GM12878 (cell line): ENCODE measurements around the gene OVOL3. TPM values are rescaled to one million over a fixed set of nuclear protein-coding genes. Genes with fewer than 3 reads are reported as not detected.
A peak's percentile ranks its signal among the peaks of the same experiment; 100 is the strongest.

Experiments used
- BCL3 ChIP-seq: IDR thresholded peaks from 2 replicates; pipeline ENCODE4 v1.6.1; 2011; ENCODE audit warnings: borderline replicate concordance, low read depth, mild to moderate bottlenecking, moderate library complexity, low read length; ENCODE audit not compliant: insufficient read depth, poor library complexity, severe bottlenecking
- CBX5 ChIP-seq: sonication (generic); IDR thresholded peaks from 2 replicates; pipeline ENCODE4 v1.6.1; 2016; ENCODE audit warnings: low read depth, moderate library complexity, mild to moderate bottlenecking, inconsistent platforms
- CHD1 ChIP-seq: IDR thresholded peaks from 2 replicates; pipeline ENCODE4 v1.6.1; 2012; ENCODE audit warnings: low read depth, low read length, improper control_type of control experiment
- CREM ChIP-seq: IDR thresholded peaks from 2 replicates; pipeline ENCODE4 v1.6.1; 2014; ENCODE audit warnings: antibody characterized with exemption, low read depth
- CUX1 ChIP-seq: IDR thresholded peaks from 2 replicates; pipeline ENCODE4 v1.6.1; 2012; ENCODE audit warnings: improper control_type of control experiment, low read depth, low read length; ENCODE audit not compliant: insufficient replicate concordance
- FOXK2 ChIP-seq: fragments of 450-650 bp; IDR thresholded peaks from 2 replicates; pipeline ENCODE4 v1.6.1; 2017; ENCODE audit warnings: mild to moderate bottlenecking, moderate library complexity
- MYB ChIP-seq: fragments of 150-350 bp; IDR thresholded peaks from 2 replicates; pipeline ENCODE4 v1.6.1; 2014; ENCODE audit warnings: mild to moderate bottlenecking, low read depth, low read length, borderline replicate concordance
- NBN ChIP-seq: fragments of 450-650 bp; IDR thresholded peaks from 2 replicates; pipeline ENCODE4 v1.6.1; 2016
- NRF1 ChIP-seq: conservative IDR thresholded peaks from 2 replicates; pipeline ENCODE4 v1.6.1; 2011; ENCODE audit warnings: mild to moderate bottlenecking, low read depth, low read length, improper control_type of control experiment
- PBX3 ChIP-seq: IDR thresholded peaks from 2 replicates; pipeline ENCODE4 v1.6.1; 2011; ENCODE audit warnings: mild to moderate bottlenecking, low read depth, low read length, moderate library complexity; ENCODE audit not compliant: insufficient replicate concordance
- PML ChIP-seq: IDR thresholded peaks from 2 replicates; pipeline ENCODE4 v1.6.1; 2012; ENCODE audit warnings: low read length, inconsistent platforms
- RELA ChIP-seq: fragments of 450-650 bp; IDR thresholded peaks from 2 replicates; pipeline ENCODE4 v1.8.0; 2014; ENCODE audit warnings: borderline replicate concordance; ENCODE audit not compliant: partially characterized antibody
- REST ChIP-seq: IDR thresholded peaks from 2 replicates; pipeline ENCODE4 v1.6.1; 2012; ENCODE audit warnings: mild to moderate bottlenecking, low read depth, low read length
- SIX5 ChIP-seq: IDR thresholded peaks from 2 replicates; pipeline ENCODE4 v1.6.1; 2011; ENCODE audit warnings: mild to moderate bottlenecking, low read depth, low read length, moderate library complexity; ENCODE audit not compliant: severe bottlenecking
- WRNIP1 ChIP-seq: IDR thresholded peaks from 2 replicates; pipeline ENCODE4 v1.6.1; 2011; ENCODE audit warnings: low read depth, low read length, improper control_type of control experiment, borderline replicate concordance
- polyA plus RNA-seq, 11 experiments: library from polyadenylated mRNA; depleted of rRNA in 4 of 11; unstranded in 6 of 11; stranded (reverse) in 5 of 11; fragments of >200 nt; fragmentation: Nextera tagmentation in 4 of 11; fragmentation: Illumina TruSeq in 1 of 11; extraction: Ambion mirVana in 4 of 11; extraction: Trizol in 1 of 11; gene quantifications; 1 replicate in 1 of 11; 2 replicates in 10 of 11; pipeline versions ENCODE4 v1.2.1 to v1.2.3, GENCODE V29; 2011 to 2016; ENCODE audit warnings: inconsistent platforms in 2 of 11, missing spikeins in 2 of 11, low read depth in 1 of 11
- total RNA-seq, 4 experiments: library from RNA; depleted of rRNA in 3 of 4; stranded (reverse); fragments of >200 nt in 3 of 4; fragmentation: Illumina TruSeq in 1 of 4; extraction: Trizol in 1 of 4; gene quantifications; 2 replicates each; pipeline versions ENCODE4 v1.2.1 to v1.2.3, GENCODE V29; 2013 to 2021

The OVOL3 gene
- total and polyA plus RNA-seq, 10 of the 15 experiments (the other 5 are each of a cell fraction or from before 2014, with no cell fraction given) = 0.43 TPM; not detected in 9

GRCh38 chr19:36114721-36115452 is 3.9 kb downstream of the OVOL3 start, which contains the start of gene POLR2I (continued):
- TF ChIP-seq NRF1 (peak; percentile 91), WRNIP1 (no peak), CREM (no peak; the same call in 1 of the 2 replicates), REST (no peak), SIX5 (peak; percentile 27), FOXK2 (no peak), RELA (peak; percentile 38), PBX3 (no peak), MYB (no peak), BCL3 (no peak), CHD1 (no peak), NBN (peak; percentile 69), CBX5 (no peak), PML (peak; percentile 78; the same call in 1 of the 2 replicates), CUX1 (no peak)
